Posterior vena cava (tissue), 2 donors: ENCODE measurements around the gene ATP6V0D1. TPM values are rescaled to one million over a fixed set of nuclear protein-coding genes. Genes with fewer than 3 reads are reported as not detected.

Experiments
- DNase-seq: peaks from one replicate; pipeline ENCODE4 v3.0.0-alpha.2; 2020; ENCODE audit warnings: low spot score
- intact Hi-C, 2 donors: fragments of 100-400 bp; cut with DNase I; formaldehyde crosslinking; loops; one replicate each; pipeline versions ENCODE4 v1.14.1 to v1.14.2; 2022 to 2023
- total RNA-seq, 2 donors: library from RNA; stranded (reverse); fragmentation: NEBNext Ultra II Directional; extraction: Animal tissue kit (Norgen Biotek cat#: 25700); gene quantifications; one replicate each; pipeline ENCODE4 v1.2.1, GENCODE V29; 2021
- donor health status: DM: yes; HTN: yes; CAD: no.
- donor health status: DM: yes; HTN: yes; CAD: no.

The ATP6V0D1 gene
- total RNA-seq, 2 donors from 2014 or later, result 56.7 to 73.4 TPM

DNA sequence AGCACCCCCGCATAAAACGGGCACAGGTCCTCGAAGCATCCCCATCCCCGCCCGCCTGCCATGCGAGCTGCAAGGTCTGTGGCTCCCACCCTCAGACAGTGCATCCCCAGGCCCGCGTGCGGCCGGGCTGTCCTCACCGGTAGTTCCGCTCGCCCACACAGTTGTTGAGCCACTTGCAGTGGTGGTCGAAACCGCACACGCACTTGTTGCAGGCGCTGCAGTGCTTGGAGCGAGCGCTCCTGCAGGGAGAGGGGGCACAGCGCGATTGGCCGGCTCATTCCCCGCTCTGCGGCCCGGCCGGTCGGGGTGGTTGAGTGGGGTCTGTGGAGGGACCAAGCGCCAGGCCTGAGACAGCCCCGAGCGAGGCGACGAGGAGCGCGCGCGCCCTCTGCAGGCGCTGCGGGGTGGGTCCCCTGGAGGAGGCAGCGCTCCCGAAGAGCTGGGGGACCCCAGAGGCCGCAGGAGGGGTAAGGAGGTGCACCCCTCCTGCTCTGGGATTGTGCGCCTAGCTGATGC is 81.7 kb downstream of the ATP6V0D1 start:
- intact Hi-C loops, result no loop called here

GRCh38 chr16:67398546-67399217 is 82.3 kb downstream of the ATP6V0D1 start:
- peak; percentile 71 for DNase-seq
- intact Hi-C loops, result no loop called here

More for the DNA sequence above, 81.7 kb downstream of the ATP6V0D1 start:
- no peak for DNase-seq

DNA sequence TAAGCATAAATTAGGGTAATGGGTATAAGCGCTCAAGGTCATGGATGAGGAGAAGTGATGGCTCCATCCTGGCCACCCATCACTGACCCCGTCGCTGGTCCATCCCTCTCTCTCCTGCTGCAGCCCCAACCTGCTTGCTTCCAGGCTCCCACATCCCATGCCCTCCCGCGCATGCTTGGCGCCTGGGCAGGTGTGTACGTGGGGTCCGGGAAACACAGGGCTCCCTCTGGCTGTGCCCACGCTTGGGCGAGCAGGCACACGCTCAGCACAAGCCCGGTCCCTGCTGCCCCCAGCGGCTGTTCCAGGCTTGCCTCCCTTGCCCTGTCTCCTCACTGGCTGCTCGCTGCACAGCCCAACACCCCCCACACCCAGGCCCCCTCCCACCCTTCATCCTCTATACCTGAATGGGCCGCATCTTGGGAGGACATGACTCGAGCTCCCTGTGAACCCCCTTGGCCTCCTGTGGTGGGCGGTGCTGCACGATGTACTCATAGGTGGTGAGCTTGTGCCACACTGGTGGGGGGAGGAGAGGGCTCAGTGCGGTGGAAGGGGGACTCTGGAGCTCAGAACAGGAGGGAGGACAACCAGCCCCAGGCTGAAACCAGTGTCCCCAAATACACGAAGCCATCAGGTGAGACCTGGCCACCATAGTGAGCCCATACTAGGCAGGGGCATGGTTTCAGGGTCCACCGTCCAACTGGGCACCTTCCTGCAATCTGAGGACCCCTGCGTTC is 83.0 kb downstream of the ATP6V0D1 start:
- intact Hi-C loops, result no loop called here
- peak; percentile 77 for DNase-seq

DNA sequence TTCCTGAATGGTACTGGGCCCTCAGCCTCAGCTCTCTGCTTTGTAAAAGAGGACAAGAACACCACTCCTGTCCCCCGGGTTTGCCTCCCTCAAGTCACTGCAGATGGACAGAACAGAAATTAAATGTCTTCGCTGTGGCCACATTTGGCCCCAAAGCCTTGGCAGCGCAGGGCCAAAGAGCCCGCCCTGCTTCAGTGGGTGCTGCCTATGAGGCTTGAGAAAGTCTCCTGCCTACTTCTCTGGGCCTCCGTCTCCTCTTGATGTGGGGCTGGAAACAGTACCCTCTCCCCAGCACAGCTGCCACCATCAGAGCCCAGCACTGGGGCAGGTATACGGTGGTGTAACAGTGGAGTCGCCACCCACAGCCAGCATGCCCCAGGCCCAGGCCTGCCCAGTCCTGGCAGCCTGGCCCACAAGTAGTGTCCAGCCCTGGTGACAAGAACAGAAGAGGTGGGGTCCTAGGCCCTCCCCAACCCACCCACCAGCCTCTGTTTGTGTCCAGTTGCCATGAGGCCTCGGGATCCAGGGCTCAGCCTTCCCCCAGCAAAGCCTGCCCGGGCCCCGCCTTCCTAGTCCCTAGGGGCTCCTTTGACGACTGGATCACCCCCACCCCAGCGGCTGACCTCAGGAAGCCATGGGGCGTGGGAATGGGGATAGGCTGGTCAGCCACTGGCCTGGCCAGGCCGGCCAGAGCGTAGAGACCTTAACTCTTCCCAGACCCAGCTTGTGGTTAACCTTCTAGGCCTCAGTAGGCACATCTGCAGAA is 83.7 kb downstream of the ATP6V0D1 start:
- intact Hi-C loops, result no loop called here
- peak; percentile 87 for DNase-seq

DNA sequence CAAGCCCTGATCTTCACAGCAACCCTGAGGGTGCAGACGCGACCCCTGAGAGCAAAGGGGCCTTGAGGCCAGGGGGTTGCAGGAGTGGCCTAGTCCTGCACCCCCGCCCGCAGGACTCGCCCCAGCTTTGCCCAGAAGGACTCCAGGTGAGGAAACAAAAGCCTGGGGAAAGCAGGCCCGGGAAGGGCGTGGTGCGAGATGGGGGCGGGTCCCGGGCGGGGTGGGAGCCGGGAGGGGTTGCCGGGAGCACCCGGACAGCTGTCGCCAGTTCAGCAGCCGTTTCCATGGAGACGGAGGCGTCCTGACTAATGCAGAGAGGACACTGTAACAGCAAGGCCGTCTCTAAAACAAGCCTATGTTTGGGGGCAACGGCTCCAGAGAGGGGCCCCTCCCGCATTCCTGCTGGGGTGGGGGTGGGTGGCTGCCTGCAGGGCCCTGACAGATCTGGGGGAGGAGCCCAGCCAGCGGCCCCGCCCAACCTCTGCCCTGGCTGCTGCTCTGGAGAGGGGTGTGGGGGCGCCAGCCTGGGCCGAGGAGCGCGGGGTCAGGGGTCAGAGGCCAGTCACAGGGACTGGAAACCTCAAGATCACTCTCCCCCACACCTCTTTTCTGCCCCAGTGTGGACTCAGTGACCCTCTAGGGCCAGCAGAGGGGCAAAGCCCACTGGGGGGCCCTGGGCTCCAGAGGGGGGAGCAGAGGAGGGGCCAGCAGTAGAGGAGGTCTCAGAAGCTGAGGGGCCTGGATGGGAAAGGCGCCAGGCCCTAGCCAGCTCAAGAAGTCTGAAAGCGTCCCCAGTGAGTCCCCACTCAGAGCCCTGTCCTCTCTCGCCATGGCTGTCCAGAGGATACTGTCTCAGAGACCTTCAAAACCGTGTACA is 84.6 kb downstream of the ATP6V0D1 start:
- DNase-seq, result peak; percentile 95

DNA sequence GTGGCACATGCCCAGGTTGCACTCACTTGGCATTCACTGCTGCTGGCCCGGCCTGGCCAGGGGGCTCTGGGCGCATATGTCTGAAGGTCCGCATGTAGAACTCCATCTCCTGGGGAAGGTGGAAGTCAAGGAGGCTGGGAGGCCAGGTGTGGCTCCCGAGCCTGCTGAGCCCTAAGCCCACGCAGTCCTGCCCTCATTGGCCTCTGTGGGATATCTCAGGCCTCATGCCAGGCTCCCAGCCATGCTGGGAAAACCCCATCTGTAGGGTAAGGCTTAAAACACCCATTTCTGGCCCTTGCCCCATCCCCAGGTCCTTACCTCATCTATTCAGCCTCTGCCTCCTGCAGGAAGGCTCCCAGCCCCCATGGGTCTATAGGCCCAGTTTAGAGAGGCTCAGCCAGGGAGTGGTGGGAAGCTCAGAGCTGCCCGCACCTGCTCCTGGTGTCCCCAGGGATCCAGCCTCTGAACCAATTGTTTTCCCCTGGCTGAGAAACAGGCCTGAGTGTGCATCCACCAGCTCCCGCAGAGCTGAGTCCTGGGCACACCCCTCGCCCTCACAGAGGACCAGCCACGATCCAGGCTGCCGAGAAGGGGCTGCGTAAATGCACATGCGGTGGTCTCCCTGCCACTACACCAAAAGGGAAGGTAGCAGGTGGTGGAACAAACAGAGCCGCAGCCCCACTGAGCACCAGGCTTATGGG is 85.3 kb downstream of the ATP6V0D1 start:
- DNase-seq, result no peak
- intact Hi-C loops, result no loop called here

More for the DNA sequence above, 84.6 kb downstream of the ATP6V0D1 start:
- intact Hi-C loops, result no loop called here

GRCh38 chr16:67395105-67395457 is 85.9 kb downstream of the ATP6V0D1 start:
- DNase-seq, result no peak
- intact Hi-C loops, result no loop called here

DNA sequence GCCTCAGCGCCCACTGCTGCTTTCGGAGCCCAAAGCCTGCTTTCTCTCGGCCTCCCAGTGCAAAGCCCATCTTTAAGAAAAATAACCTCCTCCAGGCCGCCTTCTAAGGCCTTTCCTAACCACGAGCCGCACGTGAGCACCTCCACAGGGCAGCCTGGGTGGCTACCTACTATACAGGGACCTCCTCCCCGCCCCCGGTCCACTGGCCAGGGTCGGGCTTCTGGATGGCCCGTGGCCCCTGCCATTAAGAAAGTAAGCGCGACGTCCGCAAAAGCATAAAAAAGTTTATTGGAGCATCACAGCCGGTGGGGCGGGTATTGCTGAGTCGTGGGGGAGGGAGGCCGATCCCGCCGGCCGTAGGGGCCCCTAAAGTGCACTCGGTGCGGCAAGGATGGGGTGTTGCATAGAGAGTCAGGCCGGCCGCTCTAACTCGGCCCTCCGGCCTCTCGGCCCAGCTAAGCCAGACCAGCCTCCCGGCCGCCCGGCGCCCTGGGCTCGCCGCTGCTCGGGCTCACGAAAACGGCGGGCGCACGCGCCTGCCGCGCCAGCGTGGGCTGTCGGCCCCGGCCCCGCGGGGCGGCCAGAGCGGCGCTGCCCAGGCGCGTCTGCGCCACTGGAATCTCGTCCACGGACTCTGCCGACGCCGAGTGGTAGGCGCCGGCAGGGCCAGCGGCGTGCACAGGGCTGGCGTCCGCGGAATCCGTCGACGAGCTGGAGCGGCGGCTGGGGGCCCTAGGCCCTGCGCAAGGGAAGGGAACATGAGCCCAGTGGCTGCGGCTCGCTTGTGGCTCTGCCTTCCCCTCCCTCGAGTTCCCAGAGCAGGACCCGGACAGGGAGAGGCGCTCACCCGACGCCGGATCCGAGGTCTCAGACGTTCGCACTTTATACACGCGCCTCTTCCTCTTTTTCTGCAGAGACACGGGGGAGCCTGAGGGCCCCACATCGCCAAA is 86.5 kb downstream of the ATP6V0D1 start:
- intact Hi-C loops, result no loop called here
- DNase-seq, result no peak

- no peak for DNase-seq
- intact Hi-C loops, result no loop called here
Observed at GRCh38 chr16:67393788-67394154, 87.2 kb downstream of the ATP6V0D1 start.

- intact Hi-C loops, result no loop called here
- peak; percentile 97 for DNase-seq
Observed at GRCh38 chr16:67393111-67393787, 87.7 kb downstream of the ATP6V0D1 start, which contains the start of gene TPPP3. Gene TPPP3, minus strand, starts transcription at chr16:67393498. Its CDS starts 2,387 bp downstream, at chr16:67391111.

- intact Hi-C loops, result no loop called here
- no peak for DNase-seq
Observed at GRCh38 chr16:67392301-67393059, 88.5 kb downstream of the ATP6V0D1 start.

DNA sequence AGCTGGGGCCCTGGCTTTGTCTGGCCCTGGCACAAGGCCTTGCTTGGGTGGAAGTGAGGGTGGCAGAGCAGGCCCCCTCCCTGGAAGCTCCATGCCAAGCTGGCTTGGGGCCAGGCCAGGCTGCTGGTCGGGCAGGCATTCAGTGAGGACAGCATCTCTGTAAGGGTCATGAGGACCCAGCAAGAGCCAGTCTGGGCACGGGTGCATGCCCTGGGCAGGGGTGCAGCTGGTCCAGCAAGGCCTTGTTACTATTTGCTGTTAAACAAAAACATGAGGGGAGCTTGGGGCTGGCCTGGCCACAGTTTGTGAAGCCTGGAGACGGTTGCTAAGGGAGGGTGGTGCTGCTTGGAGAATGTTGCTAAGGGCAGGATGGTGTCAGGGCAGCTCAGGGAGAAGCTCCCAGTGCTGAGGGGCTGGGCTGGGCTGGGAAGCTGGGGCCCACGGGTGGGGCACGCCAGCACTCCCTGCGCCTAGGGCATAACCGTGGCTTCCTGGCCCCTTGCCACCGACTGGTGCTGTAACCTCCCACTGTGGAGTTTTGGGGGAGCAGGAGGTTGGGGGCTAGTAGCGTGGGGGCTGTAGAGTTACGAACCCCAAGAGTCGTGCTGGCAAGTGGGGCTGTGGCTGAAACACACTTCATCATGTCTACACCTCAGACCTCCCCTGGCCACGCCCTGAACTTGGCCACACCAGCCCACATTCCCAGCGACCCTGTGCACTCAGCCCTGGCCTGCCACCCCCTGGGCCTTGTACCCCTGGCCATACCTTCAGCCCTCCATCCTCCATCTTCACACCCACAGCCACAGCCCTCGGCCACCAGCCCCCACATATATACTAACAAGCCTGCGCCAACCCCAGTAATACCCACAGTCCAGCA is 89.3 kb downstream of the ATP6V0D1 start:
- intact Hi-C loops, result no loop called here
- DNase-seq, result no peak

DNA sequence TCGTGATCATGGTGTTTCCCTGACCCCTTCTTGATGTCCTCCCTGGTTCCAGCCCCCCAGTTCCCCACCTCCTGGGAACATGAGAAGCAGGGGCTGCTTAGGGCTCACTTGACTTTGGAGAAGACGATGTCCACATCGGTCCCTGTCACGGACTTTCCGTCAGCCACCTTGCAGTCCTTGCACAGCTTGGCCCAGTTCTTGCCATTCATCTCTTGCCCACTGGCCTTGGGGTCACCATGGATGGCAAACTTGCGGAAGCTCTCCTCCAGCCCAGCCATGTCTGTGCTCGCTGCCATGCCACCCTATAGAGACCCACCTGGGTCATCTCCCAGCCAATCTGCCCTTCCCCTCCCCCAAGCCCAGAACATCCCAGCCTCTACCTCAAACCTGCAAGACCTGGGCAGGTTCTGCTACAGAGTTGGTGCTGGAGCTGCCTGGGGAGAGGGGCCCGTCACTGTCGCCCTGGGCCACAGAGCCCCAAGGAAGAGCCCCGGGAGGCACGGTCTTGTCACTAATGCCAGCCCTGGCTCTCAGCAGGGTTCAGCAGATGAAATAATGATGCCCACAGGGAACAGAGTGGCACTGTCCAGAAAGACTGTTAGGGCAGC is 90.0 kb downstream of the ATP6V0D1 start:
- no peak for DNase-seq

GRCh38 chr16:67389911-67390815 is 90.8 kb downstream of the ATP6V0D1 start:
- intact Hi-C loops, result no loop called here
- DNase-seq, result no peak

More for the DNA sequence above, 90.0 kb downstream of the ATP6V0D1 start:
- intact Hi-C loops, result no loop called here
